CD14-positive monocyte (primary cell): ENCODE data around the gene KLK12. TPM values are rescaled to one million over a fixed set of nuclear protein-coding genes. Genes with fewer than 3 reads are reported as not detected.

Experiments used
- DNase-seq, 3 donors: peaks; one replicate each; pipeline ENCODE4 v3.0.0-alpha.2; 2011 to 2022
- H2AFZ ChIP-seq: 2 replicates; pipeline ENCODE4 v1.6.0; 2012; ENCODE audit warnings: mild to moderate bottlenecking, low read depth, low read length, inconsistent platforms; ENCODE audit not compliant: insufficient read depth, poor library complexity, severe bottlenecking
- H3K27ac ChIP-seq, 2 donors: 1 replicate in 1 of 2; 2 replicates in 1 of 2; pipeline ENCODE4 v1.5.1; 2012 to 2013; ENCODE audit warnings: low read length in 2 of 2, control low read depth in 1 of 2, inconsistent platforms in 1 of 2, low read depth in 1 of 2, mild to moderate bottlenecking in 1 of 2
- H3K27me3 ChIP-seq, 2 donors: one replicate each; pipeline versions ENCODE4 v1.6.0 to v1.6.1; 2011 to 2013; ENCODE audit warnings: low read length in 2 of 2; ENCODE audit not compliant: control insufficient read depth in 2 of 2, insufficient read depth in 2 of 2
- H3K36me3 ChIP-seq, 2 donors: replicated peaks in 1 of 2; 1 replicate in 1 of 2; 2 replicates in 1 of 2; pipeline versions ENCODE4 v1.5.1 to v1.6.1; 2012 to 2013; ENCODE audit warnings: low read length in 2 of 2, control low read depth in 1 of 2, inconsistent platforms in 1 of 2, mild to moderate bottlenecking in 1 of 2; ENCODE audit not compliant: insufficient read depth in 2 of 2, control insufficient read depth in 1 of 2
- H3K4me1 ChIP-seq, 2 donors: 1 replicate in 1 of 2; 2 replicates in 1 of 2; pipeline versions ENCODE4 v1.5.1 to v1.6.1; 2012 to 2013; ENCODE audit warnings: low read length in 2 of 2, control low read depth in 1 of 2, inconsistent platforms in 1 of 2, mild to moderate bottlenecking in 1 of 2, moderate library complexity in 1 of 2; ENCODE audit not compliant: insufficient read depth in 2 of 2, control insufficient read depth in 1 of 2
- H3K4me2 ChIP-seq: replicated peaks from 2 replicates; pipeline ENCODE3; 2012; ENCODE audit warnings: low read length, moderate library complexity, mild to moderate bottlenecking; ENCODE audit not compliant: poor library complexity, severe bottlenecking; ENCODE audit errors: extremely low read depth
- H3K4me3 ChIP-seq, 3 experiments: fragments of 200-600 bp in 1 of 3; sonication (generic) in 1 of 3; replicated peaks in 1 of 3; 1 replicate in 2 of 3; 2 replicates in 1 of 3; pipeline ENCODE4 v1.5.1; 2011 to 2013; ENCODE audit warnings: low read length in 3 of 3, mild to moderate bottlenecking in 3 of 3, control low read depth in 2 of 3, low read depth in 2 of 3, inconsistent platforms in 1 of 3, moderate library complexity in 1 of 3
- H3K79me2 ChIP-seq: 2 replicates; pipeline ENCODE4 v1.6.0; 2012; ENCODE audit warnings: mild to moderate bottlenecking, control low read depth, inconsistent platforms, low read length, moderate library complexity; ENCODE audit not compliant: insufficient read depth
- H3K9ac ChIP-seq: 2 replicates; pipeline ENCODE4 v1.6.0; 2017; ENCODE audit warnings: low read length, mild to moderate bottlenecking; ENCODE audit not compliant: insufficient read depth, poor library complexity, severe bottlenecking
- H3K9me3 ChIP-seq, 2 donors: replicated peaks in 1 of 2; 1 replicate in 1 of 2; 2 replicates in 1 of 2; pipeline versions ENCODE4 v1.5.1 to v1.6.1; 2012 to 2013; ENCODE audit warnings: low read length in 2 of 2, control low read depth in 1 of 2; ENCODE audit not compliant: control insufficient read depth in 1 of 2, insufficient read depth in 1 of 2
- H4K20me1 ChIP-seq: 2 replicates; pipeline ENCODE4 v1.6.0; 2012; ENCODE audit warnings: mild to moderate bottlenecking, low read length, control low read depth, moderate library complexity; ENCODE audit not compliant: insufficient read depth
- H3K27ac Mint-ChIP-seq, 7 donors: one replicate each; pipeline ENCODE4 v1.8.0; 2020; ENCODE audit warnings: mild to moderate bottlenecking in 7 of 7, mixed read lengths in 7 of 7, moderate library complexity in 6 of 7, inconsistent platforms in 2 of 7
- H3K27me3 Mint-ChIP-seq, 3 donors: one replicate each; pipeline ENCODE4 v1.8.0; 2021 to 2022; ENCODE audit warnings: low read depth in 3 of 3, mild to moderate bottlenecking in 3 of 3, mixed read lengths in 3 of 3, moderate library complexity in 3 of 3, inconsistent platforms in 1 of 3
- H3K36me3 Mint-ChIP-seq, 2 donors: one replicate each; pipeline ENCODE4 v1.8.0; 2020; ENCODE audit warnings: mixed read lengths in 2 of 2, inconsistent platforms in 1 of 2, mild to moderate bottlenecking in 1 of 2
- H3K4me1 Mint-ChIP-seq: one replicate; pipeline ENCODE4 v1.8.0; 2020; ENCODE audit warnings: mild to moderate bottlenecking, mixed read lengths
- H3K4me3 Mint-ChIP-seq, 2 donors: one replicate each; pipeline ENCODE4 v1.8.0; 2020; ENCODE audit warnings: mild to moderate bottlenecking in 2 of 2, mixed read lengths in 2 of 2, moderate library complexity in 1 of 2
- H3K9me3 Mint-ChIP-seq, 7 donors: one replicate each; pipeline ENCODE4 v1.8.0; 2020 to 2022; ENCODE audit warnings: mixed read lengths in 7 of 7, mild to moderate bottlenecking in 6 of 7, moderate library complexity in 6 of 7, inconsistent platforms in 2 of 7
- WGBS: methylation state at CpG from one replicate; pipeline ENCODE4 v1.1.5; 2013; ENCODE audit warnings: missing lambda C conversion rate; ENCODE audit not compliant: insufficient coverage; 5-methylcytosine and 5-hydroxymethylcytosine counted together
- intact Hi-C, 2 donors: fragments of 100-400 bp; cut with micrococcal nuclease; formaldehyde crosslinking; loops; one replicate each; pipeline versions ENCODE4 v1.15.0 to v1.15.1; 2023
- polyA plus RNA-seq, 3 donors: library from polyadenylated mRNA; depleted of rRNA in 1 of 3; unstranded in 2 of 3; stranded (reverse) in 1 of 3; fragments of 300-500 nt in 2 of 3; fragments of >200 nt in 1 of 3; fragmentation: Illumina TruSeq in 2 of 3; gene quantifications; 1 replicate in 2 of 3; 2 replicates in 1 of 3; pipeline ENCODE4 v1.2.3, GENCODE V29; 2012 to 2021
- TF ChIP-seq, protein P1 (sequence below): fragments of 200-600 bp; IDR thresholded peaks from one replicate; pipeline ENCODE4 v1.8.0; 2022; ENCODE audit warnings: antibody characterized with exemption, mild to moderate bottlenecking

Gene KLK12
- polyA plus RNA-seq, 3 donors: not detected

DNA sequence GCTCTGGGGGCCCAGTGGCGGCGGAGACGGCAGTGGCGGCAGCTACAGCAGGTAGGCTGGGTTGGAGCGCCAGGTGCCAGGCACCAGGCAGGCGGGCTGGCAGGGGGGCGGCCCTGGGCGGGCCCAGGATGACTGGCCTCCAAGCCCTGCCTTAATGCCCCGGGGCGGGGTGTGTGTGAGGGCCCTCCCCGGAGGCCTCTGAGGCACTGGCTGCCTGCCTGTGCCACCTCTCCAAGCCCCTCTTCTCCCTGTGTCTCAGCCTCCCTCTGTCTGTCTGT, 8.3 kb downstream of the KLK12 start, which contains the start of gene KLK11:
KLK11 (minus strand) TSS at position 63 of the 278 bp plus-strand sequence. CDS start 985 bp downstream, outside the sequence.
- no peaks in the 10 kb centered on the region for H3K36me3 ChIP-seq
- H3K27ac ChIP-seq: no peak within 1 kb of the TSS
- no peak within 1 kb of the TSS for H3K4me2 ChIP-seq
- H3K4me3 ChIP-seq: no peak within 1 kb of the TSS
- Mint-ChIP-seq H3K9me3 (peaks cover 0 to 5% (median 0%) of the 10 kb centered on the region in 7 donors), H3K36me3 (no peaks in the 10 kb centered on the region), H3K27me3 (peaks cover 18 to 43% (median 26%) of the 10 kb centered on the region in 3 donors), H3K4me1 (no peaks in the 10 kb centered on the region), H3K27ac (peak within 1 kb of the TSS in 1 of 7 donors; percentile 9), H3K4me3 (no peak within 1 kb of the TSS)
- H3K9me3 ChIP-seq: no peaks in the 10 kb centered on the region
- no peaks in the 10 kb centered on the region for H3K4me1 ChIP-seq
- TF ChIP-seq, protein P1, sequence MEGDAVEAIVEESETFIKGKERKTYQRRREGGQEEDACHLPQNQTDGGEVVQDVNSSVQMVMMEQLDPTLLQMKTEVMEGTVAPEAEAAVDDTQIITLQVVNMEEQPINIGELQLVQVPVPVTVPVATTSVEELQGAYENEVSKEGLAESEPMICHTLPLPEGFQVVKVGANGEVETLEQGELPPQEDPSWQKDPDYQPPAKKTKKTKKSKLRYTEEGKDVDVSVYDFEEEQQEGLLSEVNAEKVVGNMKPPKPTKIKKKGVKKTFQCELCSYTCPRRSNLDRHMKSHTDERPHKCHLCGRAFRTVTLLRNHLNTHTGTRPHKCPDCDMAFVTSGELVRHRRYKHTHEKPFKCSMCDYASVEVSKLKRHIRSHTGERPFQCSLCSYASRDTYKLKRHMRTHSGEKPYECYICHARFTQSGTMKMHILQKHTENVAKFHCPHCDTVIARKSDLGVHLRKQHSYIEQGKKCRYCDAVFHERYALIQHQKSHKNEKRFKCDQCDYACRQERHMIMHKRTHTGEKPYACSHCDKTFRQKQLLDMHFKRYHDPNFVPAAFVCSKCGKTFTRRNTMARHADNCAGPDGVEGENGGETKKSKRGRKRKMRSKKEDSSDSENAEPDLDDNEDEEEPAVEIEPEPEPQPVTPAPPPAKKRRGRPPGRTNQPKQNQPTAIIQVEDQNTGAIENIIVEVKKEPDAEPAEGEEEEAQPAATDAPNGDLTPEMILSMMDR: no peak
- no peaks in the 10 kb centered on the region for H3K79me2 ChIP-seq
- H3K27me3 ChIP-seq: peaks cover 0 to 5% of the 10 kb centered on the region in 2 donors
- H3K9ac ChIP-seq: no peak within 1 kb of the TSS
- intact Hi-C loops: no loop called here
- no peak for DNase-seq
- no peak within 1 kb of the TSS for H2AFZ ChIP-seq
- WGBS: 76% methylated on average over 3 of the region's 11 CpGs
- H4K20me1 ChIP-seq: no peaks in the 10 kb centered on the region

DNA sequence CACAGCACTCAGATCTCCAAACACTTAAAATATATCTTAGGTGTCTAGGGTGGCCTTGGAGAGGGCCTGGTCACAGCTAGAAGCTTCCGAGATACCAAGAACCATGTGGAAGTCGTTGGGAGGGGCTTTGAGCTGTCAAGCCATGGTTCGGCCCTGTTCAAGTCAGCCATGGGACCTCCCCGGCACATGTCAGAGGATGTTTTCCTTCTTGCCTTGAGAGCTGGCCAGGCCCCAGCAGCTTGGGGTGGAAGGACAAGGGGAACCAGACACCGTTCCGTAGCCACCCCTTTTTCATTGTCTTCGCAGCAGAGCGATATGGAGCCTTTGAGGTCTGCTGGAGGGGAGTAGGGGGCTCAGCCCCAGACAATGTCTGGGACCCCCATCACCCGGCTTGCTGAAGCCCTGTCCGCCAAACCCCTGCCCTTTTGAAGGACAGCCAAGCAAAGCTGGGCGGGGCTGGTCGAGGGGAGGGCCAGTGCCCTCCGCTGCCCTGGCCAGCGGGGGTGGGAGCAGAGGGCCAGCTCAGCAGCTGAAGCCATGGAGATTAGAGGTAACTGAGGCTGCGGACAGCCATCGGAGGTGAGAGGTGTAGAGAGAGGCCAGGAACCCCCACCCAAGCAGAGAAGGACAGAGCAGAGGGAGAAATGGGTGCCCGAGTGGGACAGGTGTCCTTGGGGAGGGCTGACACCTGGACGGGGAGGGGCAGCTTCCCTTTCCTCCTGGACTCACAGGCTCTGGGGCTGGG, 8.8 kb downstream of the KLK12 start:
- TF ChIP-seq, protein P1: no peak
- Histone ChIP-seq H3K4me2 (no peak overlapping the region), H4K20me1 (no peaks in the 10 kb centered on the region), H3K9me3 (no peaks in the 10 kb centered on the region), H3K27ac (no peak overlapping the region), H3K79me2 (no peaks in the 10 kb centered on the region), H3K36me3 (no peaks in the 10 kb centered on the region), H3K4me1 (no peaks in the 10 kb centered on the region), H2AFZ (no peak overlapping the region), H3K9ac (no peak overlapping the region), H3K27me3 (peaks cover 0 to 5% of the 10 kb centered on the region in 2 donors), H3K4me3 (no peak overlapping the region)
- Mint-ChIP-seq H3K27ac (no peak overlapping the region), H3K9me3 (peaks cover 0 to 5% (median 0%) of the 10 kb centered on the region in 7 donors), H3K27me3 (peaks cover 18 to 44% (median 26%) of the 10 kb centered on the region in 3 donors), H3K4me3 (no peak overlapping the region), H3K36me3 (no peaks in the 10 kb centered on the region), H3K4me1 (no peaks in the 10 kb centered on the region)
- WGBS: 78% methylated on average over 18 of the region's 18 CpGs
- no peak for DNase-seq
- intact Hi-C loops: no loop called here
